ENCODE data around the gene RAB27A. TPM values are rescaled to one million over a fixed set of nuclear protein-coding genes. Genes with fewer than 3 reads are reported as not detected.

The RAB27A gene
- total RNA-seq, 2 donors from 2014 or later = 99.2 to 138 TPM

GRCh38 chr15:55198706-55199105 is 90.9 kb downstream of the RAB27A start:
- H3K27me3 Mint-ChIP-seq = no peaks in the 10 kb centered on the region
- H3K36me3 Mint-ChIP-seq (ENCODE audit: low read depth) = peaks cover 20% of the 10 kb centered on the region
- ATAC-seq (replicated peaks) = no peak
- peaks cover 11% of the 10 kb centered on the region for H3K4me1 Mint-ChIP-seq
- H3K9me3 Mint-ChIP-seq = no peaks in the 10 kb centered on the region
- H3K27ac Mint-ChIP-seq = no peak overlapping the region
- H3K4me3 Mint-ChIP-seq = no peak overlapping the region

GRCh38 chr15:55197719-55198118 is 91.9 kb downstream of the RAB27A start:
- Mint-ChIP-seq H3K27me3 (no peaks in the 10 kb centered on the region), H3K27ac (no peak overlapping the region), H3K4me1 (peaks cover 17% of the 10 kb centered on the region), H3K36me3 (ENCODE audit: low read depth) (peaks cover 21% of the 10 kb centered on the region), H3K9me3 (no peaks in the 10 kb centered on the region), H3K4me3 (no peak overlapping the region)
- no peak for ATAC-seq (replicated peaks)

- Mint-ChIP-seq H3K27me3 (no peaks in the 10 kb centered on the region), H3K9me3 (no peaks in the 10 kb centered on the region), H3K4me3 (no peak overlapping the region), H3K27ac (no peak overlapping the region), H3K4me1 (peaks cover 17% of the 10 kb centered on the region), H3K36me3 (ENCODE audit: low read depth) (peaks cover 23% of the 10 kb centered on the region)
- peak; percentile 2 for ATAC-seq (replicated peaks)
Observed at GRCh38 chr15:55197362-55197705, 92.3 kb downstream of the RAB27A start.

GRCh38 chr15:55196458-55197361 is 92.9 kb downstream of the RAB27A start, which contains the start of gene RSL24D1:
Gene RSL24D1 (minus strand): TSS chr15:55196941. CDS start chr15:55196890, 51 bp downstream.
- Mint-ChIP-seq H3K27me3 (no peaks in the 10 kb centered on the region), H3K9me3 (no peaks in the 10 kb centered on the region), H3K4me3 (no peak within 1 kb of the TSS), H3K27ac (no peak within 1 kb of the TSS), H3K36me3 (ENCODE audit: low read depth) (peaks cover 23% of the 10 kb centered on the region), H3K4me1 (peaks cover 17% of the 10 kb centered on the region)
- peak; percentile 98 for ATAC-seq (replicated peaks)

GRCh38 chr15:55195996-55196395 is 93.6 kb downstream of the RAB27A start:
- ATAC-seq (replicated peaks) = no peak
- H3K27me3 Mint-ChIP-seq = no peaks in the 10 kb centered on the region
- no peaks in the 10 kb centered on the region for H3K9me3 Mint-ChIP-seq
- no peak overlapping the region for H3K4me3 Mint-ChIP-seq
- H3K27ac Mint-ChIP-seq = no peak overlapping the region
- H3K4me1 Mint-ChIP-seq = peaks cover 17% of the 10 kb centered on the region
- H3K36me3 Mint-ChIP-seq (ENCODE audit: low read depth) = peaks cover 27% of the 10 kb centered on the region

GRCh38 chr15:55194256-55194655 is 95.4 kb downstream of the RAB27A start:
- peaks cover 45% of the 10 kb centered on the region for H3K36me3 Mint-ChIP-seq (ENCODE audit: low read depth)
- H3K4me1 Mint-ChIP-seq = peaks cover 17% of the 10 kb centered on the region
- H3K27me3 Mint-ChIP-seq = no peaks in the 10 kb centered on the region
- no peak for ATAC-seq (replicated peaks)
- no peak overlapping the region for H3K27ac Mint-ChIP-seq
- H3K9me3 Mint-ChIP-seq = no peaks in the 10 kb centered on the region
- no peak overlapping the region for H3K4me3 Mint-ChIP-seq

GRCh38 chr15:55186331-55186730 is 103.3 kb downstream of the RAB27A start:
- peaks cover 16% of the 10 kb centered on the region for H3K4me1 Mint-ChIP-seq
- H3K27me3 Mint-ChIP-seq = no peaks in the 10 kb centered on the region
- H3K36me3 Mint-ChIP-seq (ENCODE audit: low read depth) = peaks cover 100% of the 10 kb centered on the region
- no peaks in the 10 kb centered on the region for H3K9me3 Mint-ChIP-seq
- H3K27ac Mint-ChIP-seq = peak overlapping the region; percentile 80
- no peak for ATAC-seq (replicated peaks)
- H3K4me3 Mint-ChIP-seq = no peak overlapping the region

- H3K27me3 Mint-ChIP-seq = no peaks in the 10 kb centered on the region
- no peak for ATAC-seq (replicated peaks)
- no peaks in the 10 kb centered on the region for H3K9me3 Mint-ChIP-seq
- H3K4me1 Mint-ChIP-seq = peaks cover 16% of the 10 kb centered on the region
- peaks cover 100% of the 10 kb centered on the region for H3K36me3 Mint-ChIP-seq (ENCODE audit: low read depth)
- H3K4me3 Mint-ChIP-seq = no peak overlapping the region
- H3K27ac Mint-ChIP-seq = peak overlapping the region; percentile 29
Observed at GRCh38 chr15:55183679-55184078, 105.9 kb downstream of the RAB27A start.

GRCh38 chr15:55179141-55179540 is 110.5 kb downstream of the RAB27A start:
- no peak overlapping the region for H3K27ac Mint-ChIP-seq
- H3K36me3 Mint-ChIP-seq (ENCODE audit: low read depth) = peaks cover 89% of the 10 kb centered on the region
- peaks cover 4% of the 10 kb centered on the region for H3K4me1 Mint-ChIP-seq

GRCh38 chr15:55170361-55170760 is 119.3 kb downstream of the RAB27A start:
- Mint-ChIP-seq H3K27me3 (no peaks in the 10 kb centered on the region), H3K4me1 (no peaks in the 10 kb centered on the region), H3K27ac (no peak overlapping the region), H3K9me3 (no peaks in the 10 kb centered on the region), H3K36me3 (ENCODE audit: low read depth) (peaks cover 10% of the 10 kb centered on the region), H3K4me3 (no peak overlapping the region)
- no peak for ATAC-seq (replicated peaks)

More at GRCh38 chr15:55179141-55179540, 110.5 kb downstream of the RAB27A start:
- Mint-ChIP-seq H3K4me3 (no peak overlapping the region), H3K27me3 (no peaks in the 10 kb centered on the region), H3K9me3 (no peaks in the 10 kb centered on the region)
- ATAC-seq (replicated peaks) = no peak

GRCh38 chr15:55168350-55168974 is 121.2 kb downstream of the RAB27A start:
- Mint-ChIP-seq H3K4me3 (no peak overlapping the region), H3K27ac (no peak overlapping the region), H3K9me3 (no peaks in the 10 kb centered on the region), H3K27me3 (no peaks in the 10 kb centered on the region), H3K36me3 (ENCODE audit: low read depth) (no peaks in the 10 kb centered on the region), H3K4me1 (no peaks in the 10 kb centered on the region)
- ATAC-seq (replicated peaks) = peak; percentile 72

- Mint-ChIP-seq H3K4me1 (no peaks in the 10 kb centered on the region), H3K27me3 (no peaks in the 10 kb centered on the region), H3K9me3 (no peaks in the 10 kb centered on the region), H3K27ac (no peak overlapping the region), H3K4me3 (no peak overlapping the region), H3K36me3 (ENCODE audit: low read depth) (no peaks in the 10 kb centered on the region)
- no peak for ATAC-seq (replicated peaks)
Observed at GRCh38 chr15:55164284-55164683, 125.3 kb downstream of the RAB27A start.

All from activated T-helper 17 cell treated with anti-CD3 and anti-CD28 coated beads, Interleukin-2, amount 50 U/mL, for 72 hours (primary cell).